Tibial nerve (tissue), 4 donors: ENCODE measurements around the gene LIN37.

Experiments
- CTCF ChIP-seq, 5 experiments: fragments of 200-600 bp in 3 of 5; fragments of 450-650 bp in 2 of 5; sonication (generic) in 3 of 5; IDR thresholded peaks; one replicate each; pipeline ENCODE4 v1.5.1; 2016 to 2019; ENCODE audit warnings: antibody characterized with exemption in 5 of 5, mild to moderate bottlenecking in 3 of 5, moderate library complexity in 2 of 5
- EP300 ChIP-seq, 2 donors: sonication (generic); formaldehyde crosslinking; IDR thresholded peaks; one replicate each; pipeline ENCODE4 v1.6.1; 2017; ENCODE audit warnings: antibody characterized with exemption in 2 of 2, mild to moderate bottlenecking in 1 of 2

- TF ChIP-seq EP300 (IDR thresholded peaks at IDR 0.05) (peak in 1 of 2 donors; percentile 65), CTCF (IDR thresholded peaks at IDR 0.05) (peak; percentile 80 to 97 (median 89))
These were observed 31.3 kb upstream of the LIN37 start for GRCh38 chr19:35716801-35717664.
